ENCODE data around the gene TANC1. TPM values are rescaled to one million over a fixed set of nuclear protein-coding genes. Genes with fewer than 3 reads are reported as not detected.

The TANC1 gene
- total RNA-seq, result 10 to 100 TPM; 44.2 to 75.8 (median 51.1) TPM
- 22.8 TPM for polyA plus RNA-seq
- long read RNA-seq, donor 1, full-length matches to known transcripts, result 4 of 138 reads
- long read RNA-seq, donor 1, partial matches to known transcripts, result 40 of 138 reads
- long read RNA-seq, donor 1, other reads (novel, unspliced or antisense), result 94 of 138 reads
- long read RNA-seq, donor 2, full-length matches to known transcripts, result 2 of 47 reads
- long read RNA-seq, donor 2, partial matches to known transcripts, result 23 of 47 reads
- long read RNA-seq, donor 2, other reads (novel, unspliced or antisense), result 22 of 47 reads
- long read RNA-seq, donor 3, full-length matches to known transcripts, result 15 of 522 reads
- long read RNA-seq, donor 3, partial matches to known transcripts, result 208 of 522 reads
- long read RNA-seq, donor 3, other reads (novel, unspliced or antisense), result 299 of 522 reads
- long read RNA-seq, donor 4, full-length matches to known transcripts, result 1 of 49 reads
- long read RNA-seq, donor 4, partial matches to known transcripts, result 18 of 49 reads
- long read RNA-seq, donor 4, other reads (novel, unspliced or antisense), result 30 of 49 reads

- H3K4me1 ChIP-seq (ENCODE audit: control insufficient read depth, insufficient read depth, low read length), result peaks cover 9% of the 10 kb centered on the region
- under 1% methylated on average over 92 of the region's 92 CpGs for whole genome bisulfite sequencing
- H3K4me3 ChIP-seq (ENCODE audit: low read length), result peak within 1 kb of the TSS; percentile 72
Measured at GRCh38 chr2:158968396-158969161, at the start of gene TANC1. TANC1 (plus strand) TSS chr2:158968640; CDS start chr2:159065911, 97,271 bp downstream.

GRCh38 chr2:158921599-158922408, 46.6 kb upstream of the TANC1 start:
- ATAC-seq, result peak; percentile 31 to 54

More at GRCh38 chr2:158968396-158969161, at the start of gene TANC1:
- ATAC-seq (peak; percentile 97 to 98), DNase-seq (peak; percentile 96 to 99 (median 98))
- H3K9me3 ChIP-seq (ENCODE audit: control insufficient read depth, low read length), result no peaks in the 10 kb centered on the region
- no peaks in the 10 kb centered on the region for H3K27me3 ChIP-seq (ENCODE audit: control insufficient read depth, insufficient read depth)
- intact Hi-C loops (cut with DNase I), result loop anchor here in 3 of 4 donors (5.0 kb wide), 3 partner anchors 66 to 149 kb away; no protein-coding TSS in a partner anchor
- peak within 1 kb of the TSS; percentile 95 for H3K27ac ChIP-seq (ENCODE audit: low read length)

GRCh38 chr2:158922601-158923000, 45.8 kb upstream of the TANC1 start:
- WGBS, result 82% methylated on average over 1 of the region's 1 CpG
- intact Hi-C loops (cut with DNase I), result no loop called here
- DNase-seq (no peak), ATAC-seq (no peak)
- Histone ChIP-seq H3K4me1 (ENCODE audit: control insufficient read depth, insufficient read depth, low read length) (peaks cover 1% of the 10 kb centered on the region), H3K27ac (ENCODE audit: low read length) (no peak overlapping the region), H3K27me3 (ENCODE audit: control insufficient read depth, insufficient read depth) (no peaks in the 10 kb centered on the region), H3K9me3 (ENCODE audit: control insufficient read depth, low read length) (no peaks in the 10 kb centered on the region), H3K4me3 (ENCODE audit: low read length) (no peak overlapping the region)

More at GRCh38 chr2:158921599-158922408, 46.6 kb upstream of the TANC1 start:
- peaks cover 1% of the 10 kb centered on the region for H3K4me1 ChIP-seq (ENCODE audit: control insufficient read depth, insufficient read depth, low read length)
- 86% methylated on average over 15 of the region's 15 CpGs for WGBS
- no peak overlapping the region for H3K4me3 ChIP-seq (ENCODE audit: low read length)
- H3K27ac ChIP-seq (ENCODE audit: low read length), result no peak overlapping the region
- no peaks in the 10 kb centered on the region for H3K9me3 ChIP-seq (ENCODE audit: control insufficient read depth, low read length)
- peak; percentile 20 to 57 (median 41) for DNase-seq
- intact Hi-C loops (cut with DNase I), result no loop called here
- no peaks in the 10 kb centered on the region for H3K27me3 ChIP-seq (ENCODE audit: control insufficient read depth, insufficient read depth)

GRCh38 chr2:158923180-158923594, 45.3 kb upstream of the TANC1 start:
- WGBS, result 53% methylated on average over 3 of the region's 3 CpGs
- ATAC-seq, result no peak
- intact Hi-C loops (cut with DNase I), result no loop called here

GRCh38 chr2:158923641-158924040, 44.8 kb upstream of the TANC1 start:
- H3K27ac ChIP-seq (ENCODE audit: low read length), result no peak overlapping the region
- no peak overlapping the region for H3K4me3 ChIP-seq (ENCODE audit: low read length)
- no peaks in the 10 kb centered on the region for H3K9me3 ChIP-seq (ENCODE audit: control insufficient read depth, low read length)
- intact Hi-C loops (cut with DNase I), result no loop called here
- no peak for DNase-seq
- peaks cover 1% of the 10 kb centered on the region for H3K4me1 ChIP-seq (ENCODE audit: control insufficient read depth, insufficient read depth, low read length)
- no peak for ATAC-seq
- WGBS, result 83% methylated on average over 1 of the region's 1 CpG
- H3K27me3 ChIP-seq (ENCODE audit: control insufficient read depth, insufficient read depth), result no peaks in the 10 kb centered on the region

More at GRCh38 chr2:158923180-158923594, 45.3 kb upstream of the TANC1 start:
- H3K4me3 ChIP-seq (ENCODE audit: low read length), result no peak overlapping the region
- no peaks in the 10 kb centered on the region for H3K27me3 ChIP-seq (ENCODE audit: control insufficient read depth, insufficient read depth)
- H3K9me3 ChIP-seq (ENCODE audit: control insufficient read depth, low read length), result no peaks in the 10 kb centered on the region
- H3K4me1 ChIP-seq (ENCODE audit: control insufficient read depth, insufficient read depth, low read length), result peaks cover 1% of the 10 kb centered on the region
- no peak for DNase-seq
- no peak overlapping the region for H3K27ac ChIP-seq (ENCODE audit: low read length)

GRCh38 chr2:158926478-158926948, 41.9 kb upstream of the TANC1 start:
- no peak for DNase-seq
- intact Hi-C loops (cut with DNase I), result no loop called here
- Histone ChIP-seq H3K4me1 (ENCODE audit: control insufficient read depth, insufficient read depth, low read length) (peaks cover 1% of the 10 kb centered on the region), H3K27ac (ENCODE audit: low read length) (no peak overlapping the region), H3K27me3 (ENCODE audit: control insufficient read depth, insufficient read depth) (no peaks in the 10 kb centered on the region), H3K4me3 (ENCODE audit: low read length) (no peak overlapping the region), H3K9me3 (ENCODE audit: control insufficient read depth, low read length) (no peaks in the 10 kb centered on the region)
- WGBS, result 82% methylated on average over 6 of the region's 8 CpGs
- no peak for ATAC-seq

GRCh38 chr2:158928515-158928914, 39.9 kb upstream of the TANC1 start:
- intact Hi-C loops (cut with DNase I), result no loop called here
- ATAC-seq (no peak), DNase-seq (no peak)
- Histone ChIP-seq H3K4me1 (ENCODE audit: control insufficient read depth, insufficient read depth, low read length) (no peaks in the 10 kb centered on the region), H3K4me3 (ENCODE audit: low read length) (no peak overlapping the region), H3K9me3 (ENCODE audit: control insufficient read depth, low read length) (no peaks in the 10 kb centered on the region), H3K27ac (ENCODE audit: low read length) (no peak overlapping the region), H3K27me3 (ENCODE audit: control insufficient read depth, insufficient read depth) (no peaks in the 10 kb centered on the region)
- 99% methylated on average over 2 of the region's 2 CpGs for WGBS

GRCh38 chr2:158928965-158929364, 39.5 kb upstream of the TANC1 start:
- Histone ChIP-seq H3K27me3 (ENCODE audit: control insufficient read depth, insufficient read depth) (no peaks in the 10 kb centered on the region), H3K9me3 (ENCODE audit: control insufficient read depth, low read length) (no peaks in the 10 kb centered on the region), H3K4me1 (ENCODE audit: control insufficient read depth, insufficient read depth, low read length) (no peaks in the 10 kb centered on the region), H3K27ac (ENCODE audit: low read length) (no peak overlapping the region), H3K4me3 (ENCODE audit: low read length) (no peak overlapping the region)
- intact Hi-C loops (cut with DNase I), result no loop called here
- ATAC-seq (no peak), DNase-seq (no peak)

GRCh38 chr2:158931572-158931971, 36.9 kb upstream of the TANC1 start:
- WGBS, result 42% methylated on average over 2 of the region's 2 CpGs
- no peaks in the 10 kb centered on the region for H3K27me3 ChIP-seq (ENCODE audit: control insufficient read depth, insufficient read depth)
- no peak overlapping the region for H3K4me3 ChIP-seq (ENCODE audit: low read length)
- no peaks in the 10 kb centered on the region for H3K9me3 ChIP-seq (ENCODE audit: control insufficient read depth, low read length)
- DNase-seq (no peak), ATAC-seq (no peak)
- intact Hi-C loops (cut with DNase I), result no loop called here
- H3K27ac ChIP-seq (ENCODE audit: low read length), result no peak overlapping the region
- no peaks in the 10 kb centered on the region for H3K4me1 ChIP-seq (ENCODE audit: control insufficient read depth, insufficient read depth, low read length)

GRCh38 chr2:158932131-158932645, 36.3 kb upstream of the TANC1 start:
- Histone ChIP-seq H3K27ac (ENCODE audit: low read length) (no peak overlapping the region), H3K27me3 (ENCODE audit: control insufficient read depth, insufficient read depth) (no peaks in the 10 kb centered on the region), H3K4me3 (ENCODE audit: low read length) (no peak overlapping the region), H3K9me3 (ENCODE audit: control insufficient read depth, low read length) (no peaks in the 10 kb centered on the region), H3K4me1 (ENCODE audit: control insufficient read depth, insufficient read depth, low read length) (no peaks in the 10 kb centered on the region)
- ATAC-seq (no peak), DNase-seq (no peak)
- intact Hi-C loops (cut with DNase I), result no loop called here
- WGBS, result 51% methylated on average over 4 of the region's 4 CpGs
